Smooth muscle cell (in vitro differentiated cells): ENCODE data around the gene DSC2. TPM values are rescaled to one million over a fixed set of nuclear protein-coding genes. Genes with fewer than 3 reads are reported as not detected.
"Not testable (repeated sequence)": the region's sequence is repeated elsewhere in the genome, so short reads cannot be mapped to it uniquely, and the experiment has no call there.

ENCODE experiments used
- DNase-seq: peaks from one replicate; lab custom pipeline; 2025; ENCODE audit not compliant: unreplicated experiment; lab: John Stamatoyannopoulos, UW
- H2AFZ ChIP-seq: fragments of 200-600 bp; sonication (generic); 2 replicates; pipeline ENCODE4 v1.6.0; 2016; ENCODE audit warnings: antibody characterized with exemption, low read depth, mild to moderate bottlenecking
- H3F3A ChIP-seq: fragments of 200-600 bp; sonication (generic); 2 replicates; pipeline ENCODE4 v1.6.0; 2017; ENCODE audit warnings: antibody characterized with exemption, low read depth
- H3K27ac ChIP-seq: fragments of 200-600 bp; sonication (generic); 2 replicates; pipeline ENCODE4 v1.5.1; 2016; ENCODE audit warnings: low read depth, mild to moderate bottlenecking
- H3K27me3 ChIP-seq: fragments of 200-600 bp; sonication (generic); 2 replicates; pipeline ENCODE4 v1.6.1; 2016; ENCODE audit warnings: low read depth, mild to moderate bottlenecking
- H3K36me3 ChIP-seq: fragments of 200-600 bp; sonication (generic); 2 replicates; pipeline ENCODE4 v1.5.1; 2016; ENCODE audit warnings: low read depth
- H3K4me1 ChIP-seq: fragments of 200-600 bp; sonication (generic); 2 replicates; pipeline ENCODE4 v1.5.1; 2016; ENCODE audit warnings: low read depth
- H3K4me2 ChIP-seq: fragments of 200-600 bp; sonication (generic); 2 replicates; pipeline ENCODE4 v1.6.0; 2016; ENCODE audit warnings: mild to moderate bottlenecking
- H3K4me3 ChIP-seq: fragments of 200-600 bp; sonication (generic); 2 replicates; pipeline ENCODE4 v1.5.1; 2016; ENCODE audit warnings: mild to moderate bottlenecking
- H3K79me2 ChIP-seq: fragments of 200-600 bp; sonication (generic); 2 replicates; pipeline ENCODE4 v1.6.0; 2016; ENCODE audit warnings: low read depth, mild to moderate bottlenecking
- H3K9ac ChIP-seq: fragments of 200-600 bp; sonication (generic); 2 replicates; pipeline ENCODE4 v1.6.0; 2016; ENCODE audit warnings: low read depth
- H3K9me3 ChIP-seq: fragments of 200-600 bp; sonication (generic); replicated peaks from 2 replicates; pipeline ENCODE4 v1.5.1; 2016; ENCODE audit warnings: low read depth
- H4K20me1 ChIP-seq: fragments of 200-600 bp; sonication (generic); 2 replicates; pipeline ENCODE4 v1.6.0; 2016; ENCODE audit warnings: low read depth
- CTCF ChIP-seq: fragments of 200-600 bp; sonication (generic); IDR thresholded peaks from 2 replicates; pipeline ENCODE4 v1.5.1; 2017; ENCODE audit warnings: borderline replicate concordance, mild to moderate bottlenecking, antibody characterized with exemption; ENCODE audit not compliant: insufficient read depth, poor library complexity, severe bottlenecking
- WGBS: methylation state at CpG from one replicate; pipeline ENCODE4 v1.1.7; 2016; ENCODE audit warnings: low lambda C conversion rate; 5-methylcytosine and 5-hydroxymethylcytosine counted together
- polyA plus RNA-seq: library from polyadenylated mRNA; unstranded; fragments of >200 nt; fragmentation: Nextera tagmentation; extraction: Ambion mirVana; gene quantifications from 2 replicates; pipeline ENCODE4 v1.2.1, GENCODE V29; 2016
- total RNA-seq: library from RNA; depleted of rRNA; stranded (reverse); fragments of >200 nt; gene quantifications from 2 replicates; pipeline ENCODE4 v1.2.3, GENCODE V29; 2014

DSC2 gene
- total and polyA plus RNA-seq, 2 experiments from 2014 or later: 15.6 to 78.8 TPM

- 84% methylated on average over 1 of the region's 1 CpG for WGBS
- Histone ChIP-seq H3K27ac (no peak overlapping the region), H3K9me3 (no peaks in the 10 kb centered on the region), H2AFZ (no peak overlapping the region), H3K4me2 (no peak overlapping the region), H3K79me2 (no peaks in the 10 kb centered on the region), H3F3A (no peaks in the 10 kb centered on the region), H3K27me3 (no peaks in the 10 kb centered on the region), H3K9ac (no peak overlapping the region), H3K36me3 (no peaks in the 10 kb centered on the region), H3K4me1 (no peaks in the 10 kb centered on the region), H3K4me3 (no peak overlapping the region), H4K20me1 (no peaks in the 10 kb centered on the region)
- DNase-seq: no peak
- TF ChIP-seq CTCF: no peak
Measured at GRCh38 chr18:31125878-31126277, 23.7 kb upstream of the DSC2 start.

- H3K36me3 ChIP-seq, H3K9ac ChIP-seq, H3K4me2 ChIP-seq, H3K79me2 ChIP-seq, H3F3A ChIP-seq, H3K9me3 ChIP-seq, H3K27me3 ChIP-seq, H3K4me1 ChIP-seq, H3K27ac ChIP-seq, H3K4me3 ChIP-seq, DNase-seq, H4K20me1 ChIP-seq, H2AFZ ChIP-seq: not testable (repeated sequence)
- 97% methylated on average over 2 of the region's 2 CpGs for WGBS
Measured at GRCh38 chr18:31123125-31123524, 20.9 kb upstream of the DSC2 start.

GRCh38 chr18:31120594-31120993 is 18.4 kb upstream of the DSC2 start:
- Histone ChIP-seq H3K4me3 (no peak overlapping the region), H3K9me3 (no peaks in the 10 kb centered on the region), H4K20me1 (no peaks in the 10 kb centered on the region), H3K36me3 (no peaks in the 10 kb centered on the region), H3K27ac (no peak overlapping the region), H3K4me2 (no peak overlapping the region), H3K9ac (no peak overlapping the region), H3F3A (no peaks in the 10 kb centered on the region), H2AFZ (no peak overlapping the region), H3K79me2 (no peaks in the 10 kb centered on the region), H3K27me3 (no peaks in the 10 kb centered on the region), H3K4me1 (no peaks in the 10 kb centered on the region)
- no peak for DNase-seq
- 83% methylated on average over 2 of the region's 2 CpGs for WGBS
- no peak for TF ChIP-seq CTCF

GRCh38 chr18:31116853-31117595 is 14.8 kb upstream of the DSC2 start:
- H3K9me3 ChIP-seq: no peaks in the 10 kb centered on the region
- H3K27me3 ChIP-seq: no peaks in the 10 kb centered on the region
- H3K79me2 ChIP-seq: no peaks in the 10 kb centered on the region
- no peak overlapping the region for H2AFZ ChIP-seq
- no peak overlapping the region for H3K27ac ChIP-seq
- H3K4me3 ChIP-seq: no peak overlapping the region
- no peak overlapping the region for H3K4me2 ChIP-seq
- no peak overlapping the region for H3K9ac ChIP-seq
- H4K20me1 ChIP-seq: no peaks in the 10 kb centered on the region
- 87% methylated on average over 2 of the region's 2 CpGs for WGBS
- no peak for TF ChIP-seq CTCF
- H3F3A ChIP-seq: no peaks in the 10 kb centered on the region
- no peak for DNase-seq
- no peaks in the 10 kb centered on the region for H3K36me3 ChIP-seq
- H3K4me1 ChIP-seq: no peaks in the 10 kb centered on the region
